Measurements from ENCODE around the gene MAP2K6.
"Not testable (repeated sequence)": the region's sequence is repeated elsewhere in the genome, so short reads cannot be mapped to it uniquely, and the experiment has no call there.

Gene MAP2K6

GRCh38 chr17:69457603-69458002, 43.1 kb downstream of the MAP2K6 start:
- DNase-seq (ENCODE audit: low read depth), result no peak

- no peak for DNase-seq (ENCODE audit: low read depth)
These were observed 46.7 kb downstream of the MAP2K6 start for GRCh38 chr17:69460963-69461922.

GRCh38 chr17:69461951-69462369, 47.5 kb downstream of the MAP2K6 start:
- no peak for DNase-seq (ENCODE audit: low read depth)

GRCh38 chr17:69462882-69463281, 48.4 kb downstream of the MAP2K6 start:
- no peak for DNase-seq (ENCODE audit: low read depth)

GRCh38 chr17:69466451-69466850, 52.0 kb downstream of the MAP2K6 start:
- DNase-seq (ENCODE audit: low read depth), result no peak

- DNase-seq (ENCODE audit: low read depth), result no peak
These were observed 52.6 kb downstream of the MAP2K6 start for GRCh38 chr17:69466905-69467667.

GRCh38 chr17:69468207-69468606, 53.7 kb downstream of the MAP2K6 start:
- DNase-seq (ENCODE audit: low read depth), result no peak

- DNase-seq (ENCODE audit: low read depth), result no peak
These were observed 56.2 kb downstream of the MAP2K6 start for GRCh38 chr17:69470702-69471101.

GRCh38 chr17:69471406-69471805, 56.9 kb downstream of the MAP2K6 start:
- DNase-seq (ENCODE audit: low read depth), result no peak

GRCh38 chr17:69473841-69474831, 59.6 kb downstream of the MAP2K6 start:
- DNase-seq (ENCODE audit: low read depth), result peak; percentile 31

GRCh38 chr17:69477204-69477902, 62.9 kb downstream of the MAP2K6 start:
- DNase-seq (ENCODE audit: low read depth), result no peak

- DNase-seq (ENCODE audit: low read depth), result no peak
These were observed 63.4 kb downstream of the MAP2K6 start for GRCh38 chr17:69477903-69478266.

- DNase-seq (ENCODE audit: low read depth), result no peak
These were observed 64.4 kb downstream of the MAP2K6 start for GRCh38 chr17:69478916-69479315.

- not testable (repeated sequence) for DNase-seq (ENCODE audit: low read depth)
These were observed 65.3 kb downstream of the MAP2K6 start for GRCh38 chr17:69479756-69480155.

GRCh38 chr17:69480245-69480644, 65.7 kb downstream of the MAP2K6 start:
- no peak for DNase-seq (ENCODE audit: low read depth)

- DNase-seq (ENCODE audit: low read depth), result no peak
These were observed 70.8 kb downstream of the MAP2K6 start for GRCh38 chr17:69485251-69485661.

- DNase-seq (ENCODE audit: low read depth), result peak; percentile 24
These were observed 71.6 kb downstream of the MAP2K6 start for GRCh38 chr17:69485901-69486643.

- DNase-seq (ENCODE audit: low read depth), result no peak
These were observed 72.5 kb downstream of the MAP2K6 start for GRCh38 chr17:69486779-69487637.

GRCh38 chr17:69489313-69489712, 74.8 kb downstream of the MAP2K6 start:
- no peak for DNase-seq (ENCODE audit: low read depth)
